Subcutaneous adipose tissue (tissue), 4 donors: ENCODE results near the gene GAL3ST3. TPM values are rescaled to one million over a fixed set of nuclear protein-coding genes. Genes with fewer than 3 reads are reported as not detected.

Experiments
- CTCF ChIP-seq: fragments of 450-650 bp; IDR thresholded peaks from one replicate; pipeline ENCODE4 v1.5.1; 2016; ENCODE audit warnings: low read depth, mild to moderate bottlenecking, control low read depth, antibody characterized with exemption, moderate library complexity
- total RNA-seq, 4 donors: library from RNA; depleted of rRNA; stranded (reverse); fragments of >200 nt; gene quantifications; one replicate each; pipeline ENCODE4 v1.1.0, GENCODE V29; 2016

GAL3ST3 gene
- total RNA-seq, 4 donors from 2014 or later = 0.38 TPM; not detected in 3

DNA sequence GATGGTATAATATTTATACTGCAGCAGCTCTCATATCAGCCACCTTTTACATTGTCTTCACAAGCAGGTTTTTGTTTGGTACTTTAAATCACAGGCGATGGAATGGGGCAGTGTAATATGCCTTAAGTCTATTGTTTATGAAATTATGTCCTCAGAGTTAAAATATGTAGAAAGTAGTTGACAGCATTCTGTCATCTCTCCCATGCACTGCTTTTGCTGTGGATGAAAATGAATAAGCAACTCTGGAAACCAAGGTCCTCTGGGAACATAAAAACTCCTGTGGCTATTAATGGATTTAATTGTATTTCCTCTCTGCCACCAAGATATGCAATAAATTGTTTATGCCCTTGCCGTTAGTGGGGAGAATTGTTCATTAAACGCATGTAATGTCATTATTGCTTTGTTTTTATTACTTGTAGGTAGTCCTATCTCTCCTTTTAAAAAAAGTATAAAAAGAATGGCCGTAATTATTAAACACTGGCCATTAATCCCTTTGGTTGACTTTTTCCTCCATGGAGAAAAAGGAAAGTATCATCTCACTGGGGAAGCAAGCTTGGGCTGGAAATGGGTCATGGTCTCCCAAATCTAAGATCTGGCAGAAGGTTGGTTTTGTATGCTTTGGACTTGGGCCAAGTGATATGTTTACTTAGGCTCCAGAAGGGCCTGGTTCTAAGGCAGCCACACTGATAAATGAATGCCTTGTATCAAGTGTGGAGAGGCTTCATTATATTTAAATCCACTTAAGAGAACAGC lies 34.2 kb upstream of the GAL3ST3 start:
- TF ChIP-seq CTCF = no peak

DNA sequence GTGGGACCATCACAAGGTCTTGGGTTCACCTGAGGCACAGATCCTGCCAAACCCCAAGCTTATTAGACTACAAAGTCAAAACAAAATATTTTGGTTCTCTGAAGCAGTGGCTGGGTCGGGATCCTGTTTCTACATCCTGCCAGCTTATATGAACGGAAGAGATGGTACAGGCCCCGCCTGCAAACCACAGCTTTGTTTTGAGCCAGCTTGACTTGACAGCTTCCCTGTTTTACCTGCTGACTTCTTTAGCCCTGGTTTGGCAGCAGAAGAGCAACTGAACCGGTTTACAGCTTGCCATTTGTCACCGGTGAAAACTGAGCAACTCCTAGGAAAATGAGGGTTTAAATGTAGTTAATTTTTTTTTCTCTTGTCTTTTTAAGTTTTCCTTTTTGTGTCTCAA lies 32.5 kb upstream of the GAL3ST3 start:
- TF ChIP-seq CTCF = no peak

GRCh38 chr11:66080055-66080817 lies 31.3 kb upstream of the GAL3ST3 start:
- TF ChIP-seq CTCF = no peak

DNA sequence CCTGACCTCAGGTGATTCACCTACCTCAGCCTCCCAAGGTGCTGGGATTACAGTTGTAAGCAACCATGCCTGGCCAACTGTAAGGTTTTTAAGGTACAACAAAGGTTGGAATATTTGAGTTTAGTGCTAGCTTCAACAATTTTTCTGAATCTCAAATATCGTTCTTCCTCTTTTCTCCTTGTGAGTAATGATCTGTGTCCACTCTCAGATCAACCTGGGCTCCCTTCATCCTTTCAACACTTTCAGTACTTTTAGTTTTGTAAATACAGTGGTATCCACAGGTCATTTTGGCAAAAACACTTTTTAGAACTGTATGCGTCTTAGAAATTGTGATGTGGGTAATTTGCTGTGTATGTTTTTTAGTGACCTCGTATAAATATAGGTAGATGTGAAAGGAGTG lies 29.0 kb upstream of the GAL3ST3 start:
- no peak for TF ChIP-seq CTCF

- no peak for TF ChIP-seq CTCF
These were observed 27.6 kb upstream of the GAL3ST3 start for GRCh38 chr11:66076561-66076960.

- TF ChIP-seq CTCF = no peak
These were observed 26.3 kb upstream of the GAL3ST3 start for GRCh38 chr11:66075273-66075672.

GRCh38 chr11:66073669-66074068 lies 24.7 kb upstream of the GAL3ST3 start:
- no peak for TF ChIP-seq CTCF
